Measurements from ENCODE around the gene SIK2. TPM values are rescaled to one million over a fixed set of nuclear protein-coding genes. Genes with fewer than 3 reads are reported as not detected.
"Not testable (repeated sequence)": the region's sequence is repeated elsewhere in the genome, so short reads cannot be mapped to it uniquely, and the experiment has no call there.

The SIK2 gene
- total RNA-seq, 1 experiment from 2014 or later = 6.1 TPM

DNA sequence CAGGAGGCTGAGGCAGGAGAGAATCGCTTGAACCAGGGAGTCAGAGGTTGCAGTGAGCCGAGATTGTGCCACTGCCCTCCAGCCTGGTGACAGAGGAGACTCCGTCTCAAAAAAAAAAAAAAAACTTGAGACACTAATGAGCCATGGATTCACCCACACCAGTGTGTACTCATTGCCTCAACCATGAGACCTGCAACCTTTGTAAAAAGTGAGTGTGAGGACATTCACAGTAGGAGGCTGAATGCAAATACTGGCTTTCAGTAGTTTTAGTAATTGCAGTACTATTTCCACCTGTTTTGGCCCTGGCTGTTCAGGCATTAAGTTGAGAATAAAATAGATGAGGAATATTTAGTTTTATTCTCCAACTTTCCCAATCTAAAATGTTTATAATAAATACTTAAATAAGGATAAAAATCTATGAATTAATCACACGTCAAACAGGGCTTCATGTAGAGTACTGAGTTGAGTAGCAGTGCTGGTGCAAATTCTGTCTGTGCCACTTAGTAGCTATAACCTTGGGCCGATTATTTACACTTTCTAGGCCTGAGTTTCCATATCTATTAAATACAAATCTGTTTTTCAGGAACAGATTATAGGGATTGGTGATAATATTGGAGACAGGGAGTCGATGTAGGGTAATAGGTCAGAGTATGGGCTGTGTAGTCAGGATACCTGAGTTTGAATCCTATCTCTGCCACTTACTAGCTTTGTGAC, 91.1 kb downstream of the SIK2 start:
- DNase-seq (ENCODE audit: extremely low read depth, low read depth) = no peak

DNA sequence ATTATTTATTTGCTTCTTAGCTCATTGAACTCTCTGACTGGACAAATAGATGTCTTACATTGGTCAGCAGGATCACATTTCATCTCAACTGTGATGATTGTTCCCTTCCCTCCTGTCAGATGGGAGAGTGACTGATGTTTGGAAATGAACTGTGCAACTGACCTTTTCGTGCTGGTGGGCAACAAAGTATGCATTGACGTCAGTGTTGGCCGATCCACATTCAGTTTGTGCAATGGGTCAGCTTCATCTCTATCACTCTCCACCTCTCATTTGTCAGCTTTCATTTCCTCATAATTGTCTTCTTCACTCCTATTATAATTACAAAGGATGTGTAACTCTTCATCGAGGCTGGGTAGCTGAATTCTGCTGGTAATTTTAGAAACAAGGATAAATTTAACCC, 92.6 kb downstream of the SIK2 start:
- DNase-seq (ENCODE audit: extremely low read depth, low read depth) = peak; percentile 33

GRCh38 chr11:111696556-111696955, 94.3 kb downstream of the SIK2 start:
- DNase-seq (ENCODE audit: extremely low read depth, low read depth) = no peak

- DNase-seq (ENCODE audit: extremely low read depth, low read depth) = no peak
Observed at GRCh38 chr11:111697933-111698371, 95.7 kb downstream of the SIK2 start.

DNA sequence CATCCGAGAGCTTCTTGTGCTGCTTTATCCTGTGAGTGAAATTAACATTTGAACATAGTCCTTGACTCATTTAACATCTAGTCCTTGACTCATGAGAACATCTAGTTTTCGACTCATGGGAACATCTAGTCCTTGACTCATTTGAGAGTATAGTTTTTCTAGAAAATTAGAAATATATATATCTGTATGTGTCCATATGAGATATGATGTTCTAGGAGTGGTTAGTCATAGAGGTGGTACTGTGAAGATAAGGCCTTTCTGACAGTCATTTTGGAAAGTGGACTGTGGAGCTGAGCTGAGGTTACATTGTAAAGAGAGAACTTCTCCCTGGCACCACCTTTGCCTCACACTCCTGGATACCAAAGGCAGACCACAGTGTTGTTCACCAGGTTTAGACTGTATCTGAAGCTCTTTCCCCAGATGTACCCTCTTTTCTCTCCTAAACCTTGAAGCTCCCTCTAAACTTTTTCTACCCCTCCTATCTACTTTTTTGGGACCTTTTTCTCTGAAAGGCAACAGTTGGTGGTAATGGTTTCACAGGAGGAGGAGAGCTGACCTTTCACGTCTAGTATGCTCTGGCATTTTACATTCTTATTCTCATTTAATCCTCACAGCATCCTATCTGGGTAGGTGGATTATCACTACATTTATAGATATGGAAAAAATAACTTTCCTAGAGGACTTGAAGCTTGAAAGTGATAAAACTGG, 96.8 kb downstream of the SIK2 start:
- no peak for DNase-seq (ENCODE audit: extremely low read depth, low read depth)

GRCh38 chr11:111699579-111700156, 97.4 kb downstream of the SIK2 start:
- DNase-seq (ENCODE audit: extremely low read depth, low read depth) = no peak

DNA sequence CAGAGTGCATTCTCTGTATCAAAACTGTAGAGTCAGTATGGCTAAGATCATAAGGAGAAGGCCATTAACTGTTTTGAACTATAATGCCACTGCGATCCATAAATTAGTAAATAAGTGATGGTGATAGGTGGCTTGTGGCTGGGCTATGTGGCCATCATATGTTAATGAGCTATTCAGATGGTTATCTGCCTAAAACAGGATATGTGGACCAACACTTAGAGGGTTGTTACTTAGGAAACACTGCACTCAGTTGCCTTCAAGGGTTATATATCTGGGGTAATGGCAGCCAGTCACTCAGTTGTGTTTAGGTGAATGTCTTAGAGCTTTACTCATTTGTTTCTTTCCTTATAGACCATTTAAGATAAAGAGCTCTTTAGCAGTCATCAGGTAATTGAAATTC, 97.9 kb downstream of the SIK2 start:
- no peak for DNase-seq (ENCODE audit: extremely low read depth, low read depth)

DNA sequence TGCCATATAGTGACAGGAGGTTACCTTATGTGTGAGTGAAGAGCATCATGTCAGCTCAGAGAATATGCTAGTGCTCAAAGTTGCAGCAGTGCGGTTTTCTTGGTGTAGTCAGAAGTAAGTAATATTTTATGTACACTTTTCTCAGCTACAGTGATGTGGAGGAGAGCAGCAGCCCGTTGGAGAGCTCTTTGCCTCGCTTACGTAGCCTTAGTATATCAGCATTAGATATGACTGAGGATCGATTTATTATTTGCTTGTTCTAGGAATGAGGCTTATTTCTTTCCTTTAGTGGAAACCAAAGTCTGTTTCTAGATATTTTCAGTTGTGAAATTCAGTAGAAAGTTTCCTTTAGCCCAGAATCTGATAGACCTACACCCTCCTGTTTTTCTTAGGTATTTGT, 100.4 kb downstream of the SIK2 start:
- no peak for DNase-seq (ENCODE audit: extremely low read depth, low read depth)

GRCh38 chr11:111703576-111703975, 101.3 kb downstream of the SIK2 start:
- DNase-seq (ENCODE audit: extremely low read depth, low read depth) = no peak

GRCh38 chr11:111707039-111707690, 104.9 kb downstream of the SIK2 start:
- DNase-seq (ENCODE audit: extremely low read depth, low read depth) = no peak

DNA sequence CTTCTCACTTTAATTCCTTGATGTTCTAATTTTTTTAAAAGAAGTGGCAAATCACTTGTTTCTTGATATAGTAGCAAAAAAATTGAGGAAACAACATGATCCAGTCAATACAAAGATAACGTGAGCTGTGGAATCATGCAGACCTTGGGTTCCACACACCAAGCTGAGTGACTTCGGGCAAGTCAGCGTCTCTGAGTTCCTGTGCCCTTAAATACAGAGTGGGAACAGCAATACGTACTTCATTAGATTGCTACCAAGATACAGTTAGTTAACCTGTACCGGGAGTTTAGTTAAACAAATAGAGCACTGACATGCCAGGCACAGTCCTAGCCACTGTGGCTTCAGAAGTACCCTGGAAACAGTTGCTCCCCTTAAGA, 105.4 kb downstream of the SIK2 start:
- DNase-seq (ENCODE audit: extremely low read depth, low read depth) = no peak

- no peak for DNase-seq (ENCODE audit: extremely low read depth, low read depth)
Observed at GRCh38 chr11:111714522-111714921, 112.3 kb downstream of the SIK2 start.

- no peak for DNase-seq (ENCODE audit: extremely low read depth, low read depth)
Observed at GRCh38 chr11:111715142-111715816, 113.0 kb downstream of the SIK2 start.

DNA sequence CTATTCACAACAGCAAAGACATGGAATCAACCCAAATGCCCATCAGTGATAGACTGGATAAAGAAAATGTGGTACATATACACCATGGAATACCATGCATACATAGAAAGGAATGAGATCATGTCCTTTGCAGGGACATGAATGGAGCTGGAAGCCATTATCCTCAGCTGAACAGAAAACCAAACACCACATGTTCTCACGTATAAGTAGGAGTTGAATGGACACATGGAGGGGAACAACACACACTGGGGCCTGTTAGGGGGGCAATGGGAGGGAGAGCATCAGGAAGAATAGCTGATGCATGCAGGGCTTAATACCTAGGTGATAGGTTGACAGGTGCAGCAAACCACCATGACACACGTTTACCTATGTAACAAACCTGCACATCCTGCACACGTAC, 115.4 kb downstream of the SIK2 start:
- not testable (repeated sequence) for DNase-seq (ENCODE audit: extremely low read depth, low read depth)

DNA sequence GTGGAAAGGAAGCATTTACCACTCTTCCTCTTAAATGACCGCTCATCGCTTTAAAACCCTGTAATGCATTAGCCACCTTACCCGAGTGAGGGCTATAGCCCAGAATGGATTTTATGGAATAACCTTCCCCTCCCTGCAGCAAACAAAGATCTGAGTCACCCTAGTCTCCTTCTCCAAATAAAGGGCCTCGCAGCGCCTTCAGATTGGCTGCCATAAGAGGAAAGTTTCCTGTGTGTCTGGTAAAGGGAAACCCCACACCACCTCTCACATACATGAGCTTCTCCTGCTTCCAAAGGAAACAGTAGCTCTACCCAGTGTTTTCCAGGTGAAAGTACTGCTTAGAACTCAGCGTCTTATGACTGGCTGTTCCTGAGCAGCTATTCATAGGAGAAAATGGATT, 116.2 kb downstream of the SIK2 start:
- DNase-seq (ENCODE audit: extremely low read depth, low read depth) = peak; percentile 8

- no peak for DNase-seq (ENCODE audit: extremely low read depth, low read depth)
Observed at GRCh38 chr11:111718859-111719258, 116.6 kb downstream of the SIK2 start.

DNA sequence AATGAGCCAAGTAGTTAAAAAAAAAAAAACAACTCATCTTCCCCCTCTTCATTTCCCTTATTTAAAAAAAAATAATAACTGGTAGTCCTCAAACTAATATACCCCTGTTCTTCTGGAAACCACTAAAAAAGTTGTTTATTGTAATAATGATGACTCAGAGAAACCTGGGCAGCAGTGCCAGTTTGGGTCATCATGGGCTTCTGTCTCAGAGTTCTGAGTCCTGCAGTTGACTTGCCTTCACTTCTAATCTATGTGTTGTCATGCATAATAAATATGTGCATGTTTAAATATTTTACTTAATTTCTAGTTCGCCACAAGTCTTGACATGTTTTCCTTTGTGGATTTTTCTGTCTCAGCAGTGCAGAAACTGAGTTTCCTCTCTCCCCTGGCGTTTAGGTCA, 117.1 kb downstream of the SIK2 start:
- no peak for DNase-seq (ENCODE audit: extremely low read depth, low read depth)

GRCh38 chr11:111720801-111721494, 118.7 kb downstream of the SIK2 start:
- no peak for DNase-seq (ENCODE audit: extremely low read depth, low read depth)

DNA sequence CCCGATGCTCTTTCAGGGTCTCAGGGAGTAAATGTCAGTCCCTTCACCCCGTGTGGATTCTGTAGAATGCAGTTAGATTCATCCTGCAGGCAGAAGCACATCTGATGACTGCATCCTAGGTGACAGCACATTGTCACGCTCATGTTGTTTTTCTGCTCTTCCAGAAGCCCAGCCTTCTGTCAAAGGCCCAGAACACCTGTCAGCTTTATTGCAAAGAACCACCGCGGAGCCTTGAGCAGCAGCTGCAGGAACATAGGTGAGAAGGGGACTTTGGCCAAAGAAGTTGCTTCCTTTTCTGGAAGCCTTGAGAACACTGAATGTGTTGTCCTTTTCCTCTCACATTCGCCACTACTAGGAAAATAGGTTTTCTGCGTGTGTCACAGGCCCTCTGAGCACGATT, 120.3 kb downstream of the SIK2 start:
- DNase-seq (ENCODE audit: extremely low read depth, low read depth) = no peak

DNA sequence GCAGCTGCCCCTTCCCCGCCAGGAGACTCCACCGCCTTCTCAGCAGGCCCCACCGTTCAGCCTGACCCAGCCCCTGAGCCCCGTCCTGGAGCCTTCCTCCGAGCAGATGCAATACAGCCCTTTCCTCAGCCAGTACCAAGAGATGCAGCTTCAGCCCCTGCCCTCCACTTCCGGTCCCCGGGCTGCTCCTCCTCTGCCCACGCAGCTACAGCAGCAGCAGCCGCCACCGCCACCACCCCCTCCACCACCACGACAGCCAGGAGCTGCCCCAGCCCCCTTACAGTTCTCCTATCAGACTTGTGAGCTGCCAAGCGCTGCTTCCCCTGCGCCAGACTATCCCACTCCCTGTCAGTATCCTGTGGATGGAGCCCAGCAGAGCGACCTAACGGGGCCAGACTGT, 121.3 kb downstream of the SIK2 start:
- DNase-seq (ENCODE audit: extremely low read depth, low read depth) = no peak
